H9 (cell line): ENCODE data around the gene DLGAP4. TPM values are rescaled to one million over a fixed set of nuclear protein-coding genes. Genes with fewer than 3 reads are reported as not detected.

Experiments used
- DNase-seq: peaks from one replicate; pipeline ENCODE4 v3.0.0-alpha.2; 2017
- H2AFZ ChIP-seq: one replicate; pipeline ENCODE4 v1.6.1; 2013; ENCODE audit warnings: mild to moderate bottlenecking, low read length, control low read depth, moderate library complexity
- H2AK5ac ChIP-seq: 2 replicates; pipeline ENCODE4 v1.6.1; 2013; ENCODE audit warnings: low read length, control low read depth, mixed read lengths; ENCODE audit not compliant: insufficient read length
- H2BK120ac ChIP-seq: one replicate; pipeline ENCODE4 v1.6.1; 2013; ENCODE audit warnings: low read depth, mild to moderate bottlenecking, low read length, control low read depth, inconsistent platforms; ENCODE audit not compliant: poor library complexity, severe bottlenecking
- H2BK12ac ChIP-seq: 2 replicates; pipeline ENCODE4 v1.6.1; 2013; ENCODE audit warnings: low read length, control low read depth, mixed read lengths, low read depth; ENCODE audit not compliant: insufficient read length
- H2BK15ac ChIP-seq: 2 replicates; pipeline ENCODE4 v1.6.1; 2013; ENCODE audit warnings: low read depth, low read length, control low read depth
- H2BK20ac ChIP-seq: one replicate; pipeline ENCODE4 v1.6.1; 2013; ENCODE audit warnings: low read depth, mild to moderate bottlenecking, low read length, control low read depth, inconsistent platforms; ENCODE audit not compliant: poor library complexity, severe bottlenecking
- H2BK5ac ChIP-seq: 2 replicates; pipeline ENCODE4 v1.6.1; 2013; ENCODE audit warnings: low read length, control low read depth, mixed read lengths; ENCODE audit not compliant: insufficient read length
- H3K14ac ChIP-seq: 2 replicates; pipeline ENCODE4 v1.6.1; 2013; ENCODE audit warnings: low read length, control low read depth; ENCODE audit not compliant: insufficient read depth
- H3K18ac ChIP-seq: 2 replicates; pipeline ENCODE4 v1.6.1; 2013; ENCODE audit warnings: low read depth, mild to moderate bottlenecking, mixed read lengths, low read length, control low read depth; ENCODE audit not compliant: insufficient read length
- H3K23ac ChIP-seq: 2 replicates; pipeline ENCODE4 v1.6.1; 2013; ENCODE audit warnings: low read length, control low read depth, mixed read lengths, low read depth; ENCODE audit not compliant: insufficient read length
- H3K23me2 ChIP-seq: 2 replicates; pipeline ENCODE4 v1.6.1; 2013; ENCODE audit warnings: low read depth, mild to moderate bottlenecking, mixed read lengths, low read length, control low read depth; ENCODE audit not compliant: insufficient read length, poor library complexity, severe bottlenecking
- H3K27ac ChIP-seq: 2 replicates; pipeline ENCODE4 v1.5.1; 2013; ENCODE audit warnings: low read length, control low read depth, mixed read lengths, low read depth; ENCODE audit not compliant: insufficient read length
- H3K27me3 ChIP-seq: 2 replicates; pipeline ENCODE4 v1.6.1; 2013; ENCODE audit warnings: low read length, control low read depth, inconsistent platforms; ENCODE audit not compliant: insufficient read depth
- H3K4ac ChIP-seq: 2 replicates; pipeline ENCODE4 v1.6.1; 2013; ENCODE audit warnings: low read depth, mild to moderate bottlenecking, control low read depth, inconsistent platforms, low read length, moderate library complexity
- H3K4me1 ChIP-seq: 2 replicates; pipeline ENCODE4 v1.6.1; 2013; ENCODE audit warnings: low read length, control low read depth, inconsistent platforms; ENCODE audit not compliant: insufficient read depth
- H3K4me2 ChIP-seq: 2 replicates; pipeline ENCODE4 v1.6.1; 2013; ENCODE audit warnings: low read length, control low read depth, mixed read lengths; ENCODE audit not compliant: insufficient read length, insufficient read depth
- H3K56ac ChIP-seq: 2 replicates; pipeline ENCODE4 v1.6.1; 2013; ENCODE audit warnings: low read depth, mild to moderate bottlenecking, mixed read lengths, low read length, control low read depth; ENCODE audit not compliant: insufficient read length
- H3K79me1 ChIP-seq: 2 replicates; pipeline ENCODE4 v1.6.1; 2013; ENCODE audit warnings: low read depth, mild to moderate bottlenecking, moderate library complexity, low read length, control low read depth, inconsistent platforms; ENCODE audit not compliant: insufficient read depth, poor library complexity, severe bottlenecking
- H3K79me2 ChIP-seq: 2 replicates; pipeline ENCODE4 v1.6.1; 2013; ENCODE audit warnings: low read length, control low read depth, inconsistent platforms; ENCODE audit not compliant: insufficient read depth
- H3K9ac ChIP-seq: 2 replicates; pipeline ENCODE4 v1.6.1; 2013; ENCODE audit warnings: low read length, control low read depth, mixed read lengths; ENCODE audit not compliant: insufficient read length; ENCODE audit errors: extremely low read depth
- H3K9me3 ChIP-seq: one replicate; pipeline ENCODE4 v1.6.1; 2013; ENCODE audit warnings: low read depth, low read length, inconsistent platforms; ENCODE audit not compliant: control insufficient read depth
- H3T11ph ChIP-seq: one replicate; pipeline ENCODE4 v1.6.1; 2013; ENCODE audit warnings: mild to moderate bottlenecking, low read length, control low read depth, inconsistent platforms
- H4K20me1 ChIP-seq: one replicate; pipeline ENCODE4 v1.6.1; 2013; ENCODE audit not compliant: control insufficient read depth, insufficient read length, insufficient read depth
- H4K5ac ChIP-seq: 2 replicates; pipeline ENCODE4 v1.6.1; 2013; ENCODE audit warnings: low read depth, mild to moderate bottlenecking, mixed read lengths, low read length, control low read depth; ENCODE audit not compliant: insufficient read length
- H4K8ac ChIP-seq: replicated peaks from 2 replicates; pipeline ENCODE4 v1.6.1; 2013; ENCODE audit warnings: low read length, control low read depth, mixed read lengths, low read depth; ENCODE audit not compliant: insufficient read length
- H4K91ac ChIP-seq: 2 replicates; pipeline ENCODE4 v1.6.1; 2013; ENCODE audit warnings: low read depth, mild to moderate bottlenecking, moderate library complexity, mixed read lengths, low read length, control low read depth; ENCODE audit not compliant: insufficient read length
- H3K27ac Mint-ChIP-seq, 3 experiments: 2 replicates in 2 of 3; 3 replicates in 1 of 3; pipeline ENCODE4 v1.8.0; 2020 to 2021; ENCODE audit warnings: mixed read lengths in 3 of 3, mild to moderate bottlenecking in 1 of 3, moderate library complexity in 1 of 3
- H3K27me3 Mint-ChIP-seq: 2 replicates; pipeline ENCODE4 v1.8.0; 2021; ENCODE audit warnings: low read depth, mild to moderate bottlenecking, moderate library complexity, mixed read lengths
- H3K36me3 Mint-ChIP-seq, 3 experiments: 2 replicates in 2 of 3; 3 replicates in 1 of 3; pipeline ENCODE4 v1.8.0; 2020 to 2021; ENCODE audit warnings: low read depth in 3 of 3, mixed read lengths in 3 of 3; ENCODE audit not compliant: insufficient read depth in 1 of 3
- H3K4me1 Mint-ChIP-seq, 2 experiments: 2 replicates each; pipeline ENCODE4 v1.8.0; 2020; ENCODE audit warnings: mixed read lengths in 2 of 2
- H3K4me3 Mint-ChIP-seq, 2 experiments: 2 replicates in 1 of 2; 3 replicates in 1 of 2; pipeline ENCODE4 v1.8.0; 2020 to 2021; ENCODE audit warnings: mild to moderate bottlenecking in 2 of 2, mixed read lengths in 2 of 2, moderate library complexity in 1 of 2
- H3K9me3 Mint-ChIP-seq, 2 experiments: 2 replicates in 1 of 2; 3 replicates in 1 of 2; pipeline ENCODE4 v1.8.0; 2020; ENCODE audit warnings: mild to moderate bottlenecking in 2 of 2, mixed read lengths in 2 of 2, moderate library complexity in 1 of 2
- WGBS: extraction: QIAGEN DNeasy Blood & Tissue Kit; methylation state at CpG from one replicate; pipeline ENCODE4 v1.1.7; 2013; ENCODE audit warnings: missing lambda C conversion rate, low lambda C conversion rate, mixed read lengths; ENCODE audit not compliant: insufficient read length; ENCODE audit errors: extremely low coverage; 5-methylcytosine and 5-hydroxymethylcytosine counted together
- total RNA-seq: library from RNA; stranded (reverse); gene quantifications from 2 replicates; pipeline ENCODE4 v1.2.1, GENCODE V29; 2021
- TF ChIP-seq, protein P1 (sequence below): fragments of 200-600 bp; sonication (generic); conservative IDR thresholded peaks from 3 replicates; pipeline ENCODE4 v1.8.0; 2021; ENCODE audit warnings: antibody characterized with exemption, mild to moderate bottlenecking

DLGAP4 gene
- total RNA-seq, 1 experiment from 2014 or later: 48.0 TPM

DNA sequence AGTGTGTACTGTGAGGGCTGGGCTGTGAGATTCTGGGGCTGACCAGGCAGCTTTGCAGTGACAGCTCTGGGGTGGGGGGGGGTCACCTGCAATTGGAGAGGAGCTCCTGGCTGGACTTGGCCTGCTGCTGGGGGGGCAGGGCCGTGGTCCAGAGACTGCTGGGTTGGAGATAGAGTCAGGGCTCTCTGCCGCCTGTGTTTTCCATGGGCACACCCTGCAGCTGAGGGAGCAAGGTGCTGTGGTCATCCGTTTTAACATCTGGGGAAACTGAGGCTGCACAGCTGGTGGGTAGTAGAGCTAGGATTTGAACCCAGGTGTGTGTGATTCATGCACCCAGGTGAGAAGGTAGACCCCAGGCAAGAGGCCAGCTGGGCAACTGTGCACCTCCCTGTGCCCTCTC is 7.3 kb downstream of the DLGAP4 start:
- H3K27ac Mint-ChIP-seq: no peak overlapping the region
- H3K27ac ChIP-seq: no peak overlapping the region
- no peak overlapping the region for H3T11ph ChIP-seq
- H2BK20ac ChIP-seq: no peak overlapping the region
- no peaks in the 10 kb centered on the region for H3K9me3 ChIP-seq
- no peak overlapping the region for H2BK12ac ChIP-seq
- no peak overlapping the region for H2AFZ ChIP-seq
- no peak overlapping the region for H3K4me2 ChIP-seq
- H3K4me1 Mint-ChIP-seq: peaks cover 4 to 11% of the 10 kb centered on the region in 2 experiments
- no peak overlapping the region for H3K9ac ChIP-seq
- no peak overlapping the region for H4K8ac ChIP-seq
- H3K14ac ChIP-seq: no peak overlapping the region
- no peak overlapping the region for H3K4me3 Mint-ChIP-seq
- no peak overlapping the region for H3K4ac ChIP-seq
- H4K20me1 ChIP-seq: no peaks in the 10 kb centered on the region
- H2BK120ac ChIP-seq: no peak overlapping the region
- H2BK15ac ChIP-seq: no peak overlapping the region
- H3K56ac ChIP-seq: no peak overlapping the region
- H3K27me3 ChIP-seq: no peaks in the 10 kb centered on the region
- H3K27me3 Mint-ChIP-seq: peaks cover 37% of the 10 kb centered on the region
- WGBS: no CpG with 5 or more reads among the region's 3 CpGs
- no peak overlapping the region for H2AK5ac ChIP-seq
- H3K79me2 ChIP-seq: no peaks in the 10 kb centered on the region
- no peaks in the 10 kb centered on the region for H3K4me1 ChIP-seq
- no peak overlapping the region for H3K23ac ChIP-seq
- H3K23me2 ChIP-seq: no peaks in the 10 kb centered on the region
- no peak overlapping the region for H4K91ac ChIP-seq
- H3K36me3 Mint-ChIP-seq: no peaks in the 10 kb centered on the region; a peak in 1 of 7 replicates
- no peak overlapping the region for H4K5ac ChIP-seq
- TF ChIP-seq, protein P1, sequence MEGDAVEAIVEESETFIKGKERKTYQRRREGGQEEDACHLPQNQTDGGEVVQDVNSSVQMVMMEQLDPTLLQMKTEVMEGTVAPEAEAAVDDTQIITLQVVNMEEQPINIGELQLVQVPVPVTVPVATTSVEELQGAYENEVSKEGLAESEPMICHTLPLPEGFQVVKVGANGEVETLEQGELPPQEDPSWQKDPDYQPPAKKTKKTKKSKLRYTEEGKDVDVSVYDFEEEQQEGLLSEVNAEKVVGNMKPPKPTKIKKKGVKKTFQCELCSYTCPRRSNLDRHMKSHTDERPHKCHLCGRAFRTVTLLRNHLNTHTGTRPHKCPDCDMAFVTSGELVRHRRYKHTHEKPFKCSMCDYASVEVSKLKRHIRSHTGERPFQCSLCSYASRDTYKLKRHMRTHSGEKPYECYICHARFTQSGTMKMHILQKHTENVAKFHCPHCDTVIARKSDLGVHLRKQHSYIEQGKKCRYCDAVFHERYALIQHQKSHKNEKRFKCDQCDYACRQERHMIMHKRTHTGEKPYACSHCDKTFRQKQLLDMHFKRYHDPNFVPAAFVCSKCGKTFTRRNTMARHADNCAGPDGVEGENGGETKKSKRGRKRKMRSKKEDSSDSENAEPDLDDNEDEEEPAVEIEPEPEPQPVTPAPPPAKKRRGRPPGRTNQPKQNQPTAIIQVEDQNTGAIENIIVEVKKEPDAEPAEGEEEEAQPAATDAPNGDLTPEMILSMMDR: no peak
- H3K18ac ChIP-seq: no peak overlapping the region
- no peak for DNase-seq
- H3K9me3 Mint-ChIP-seq: no peaks in the 10 kb centered on the region
- H3K79me1 ChIP-seq: no peaks in the 10 kb centered on the region
- no peak overlapping the region for H2BK5ac ChIP-seq
